ENCODE results near the gene PCK2.

PCK2 gene

DNA sequence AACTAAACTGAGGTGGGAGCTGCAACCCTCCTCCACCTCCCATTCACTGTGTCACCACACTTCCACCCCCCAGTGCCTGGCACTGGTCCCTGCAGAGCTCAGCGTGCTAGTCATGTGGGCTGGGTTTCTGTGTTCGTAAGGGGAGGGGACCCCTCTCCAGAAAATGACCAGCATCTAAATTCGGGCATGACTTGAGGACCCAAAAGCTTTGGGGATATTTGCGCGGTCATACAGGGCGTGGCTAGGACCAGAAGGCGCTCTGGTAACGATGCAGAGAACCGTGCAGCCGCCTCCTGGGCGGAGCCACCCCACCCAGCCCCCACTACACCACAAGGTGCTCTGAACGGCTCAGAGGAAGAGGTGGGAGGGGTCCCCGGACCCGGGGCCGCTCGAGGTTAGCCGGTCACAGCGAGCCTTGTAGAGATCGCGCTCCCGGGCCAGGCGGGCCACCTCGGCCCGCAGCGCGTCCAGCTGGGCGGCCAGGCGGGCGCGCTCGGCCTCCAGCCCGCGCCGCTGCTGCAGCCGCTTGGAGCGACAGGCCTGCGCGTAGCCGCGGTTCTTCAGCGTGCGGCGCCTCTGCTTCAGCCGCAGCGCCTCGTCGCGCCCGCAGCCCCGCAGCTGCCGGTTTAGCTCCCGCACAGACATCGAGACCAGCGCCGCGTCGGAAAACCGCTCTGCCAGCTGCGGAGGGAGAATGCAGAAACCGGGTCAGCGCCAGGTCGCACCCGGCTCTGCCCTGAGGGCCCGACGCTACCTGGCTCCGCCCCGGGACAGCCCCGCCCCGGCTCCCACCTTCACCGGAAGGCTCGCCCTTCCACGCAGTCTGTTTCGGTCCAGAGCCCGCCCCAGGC lies 13.0 kb upstream of the PCK2 start:
- Histone ChIP-seq H3K4me1 (ENCODE audit: control insufficient read depth, insufficient read depth, low read length) (peaks cover 10% of the 10 kb centered on the region), H3K4me3 (ENCODE audit: low read depth, low read length) (peak overlapping the region; percentile 58), H3K9me3 (ENCODE audit: control insufficient read depth, insufficient read depth, low read depth, low read length) (no peaks in the 10 kb centered on the region), H3K27ac (ENCODE audit: extremely low read depth, low read depth, low read length) (peak overlapping the region; percentile 47; the same call in 1 of the 2 replicates), H3K36me3 (ENCODE audit: control insufficient read depth in 2 of 2, insufficient read depth in 1 of 2, low read length in 2 of 2) (no peaks in the 10 kb centered on the region)
- ChIA-PET POLR2A (interaction anchor here (0.8 to 3.7 kb wide), 12 partner anchors 8 to 80 kb away, joined by 3 to 27 read pairs (median 4); partner anchors contain the start of genes DCAF11, EMC9, IRF9 and NRL), CTCF (interaction anchor here (0.6 to 6.0 kb wide), 9 partner anchors 11 to 79 kb away, joined by 3 to 77 read pairs (median 3); partner anchors contain the start of genes IRF9 and PCK2)
- TF ChIP-seq ZNF561 (tag by site-specific recombination; IDR thresholded peaks at IDR 0.05; ENCODE audit: borderline replicate concordance) (0 out of 2 replicates have a peak, but pooled peaks have one; percentile 60), ZBTB20 (tag by site-specific recombination; IDR thresholded peaks at IDR 0.05) (peak; percentile 35; the same call in 1 of the 2 replicates), MEIS1 (CRISPR knock-in tag; IDR thresholded peaks at IDR 0.05; ENCODE audit: borderline replicate concordance) (no peak), ZNF248 (tag by site-specific recombination; IDR thresholded peaks at IDR 0.05) (no peak), ZBTB8A (tag by site-specific recombination; IDR thresholded peaks at IDR 0.05) (peak; percentile 27; the same call in 1 of the 2 replicates), ZNF776 (tag by site-specific recombination; IDR thresholded peaks at IDR 0.05; ENCODE audit: borderline replicate concordance) (no peak), ZNF366 (tag by site-specific recombination; conservative IDR thresholded peaks at IDR 0.05) (no peak), TRIM28 (IDR thresholded peaks at IDR 0.05; ENCODE audit: borderline replicate concordance, low read length) (0 out of 2 replicates have a peak, but pooled peaks have one; percentile 23), KLF16 (tag by site-specific recombination; IDR thresholded peaks at IDR 0.05) (0 out of 2 replicates have a peak, but pooled peaks have one; percentile 18), ZNF76 (tag by site-specific recombination; IDR thresholded peaks at IDR 0.05; ENCODE audit: borderline replicate concordance, low read depth) (peak; percentile 26; the same call in 1 of the 2 replicates), GLI2 (tag by site-specific recombination; IDR thresholded peaks at IDR 0.05; ENCODE audit: borderline replicate concordance, low read depth) (no peak), ZNF221 (tag by site-specific recombination; IDR thresholded peaks at IDR 0.05; ENCODE audit: borderline replicate concordance) (no peak), ZNF629 (tag by site-specific recombination; IDR thresholded peaks at IDR 0.05) (0 out of 2 replicates have a peak, but pooled peaks have one; percentile 15)
- TF ChIP-seq, protein P1, sequence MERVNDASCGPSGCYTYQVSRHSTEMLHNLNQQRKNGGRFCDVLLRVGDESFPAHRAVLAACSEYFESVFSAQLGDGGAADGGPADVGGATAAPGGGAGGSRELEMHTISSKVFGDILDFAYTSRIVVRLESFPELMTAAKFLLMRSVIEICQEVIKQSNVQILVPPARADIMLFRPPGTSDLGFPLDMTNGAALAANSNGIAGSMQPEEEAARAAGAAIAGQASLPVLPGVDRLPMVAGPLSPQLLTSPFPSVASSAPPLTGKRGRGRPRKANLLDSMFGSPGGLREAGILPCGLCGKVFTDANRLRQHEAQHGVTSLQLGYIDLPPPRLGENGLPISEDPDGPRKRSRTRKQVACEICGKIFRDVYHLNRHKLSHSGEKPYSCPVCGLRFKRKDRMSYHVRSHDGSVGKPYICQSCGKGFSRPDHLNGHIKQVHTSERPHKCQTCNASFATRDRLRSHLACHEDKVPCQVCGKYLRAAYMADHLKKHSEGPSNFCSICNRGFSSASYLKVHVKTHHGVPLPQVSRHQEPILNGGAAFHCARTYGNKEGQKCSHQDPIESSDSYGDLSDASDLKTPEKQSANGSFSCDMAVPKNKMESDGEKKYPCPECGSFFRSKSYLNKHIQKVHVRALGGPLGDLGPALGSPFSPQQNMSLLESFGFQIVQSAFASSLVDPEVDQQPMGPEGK (tag by site-specific recombination; IDR thresholded peaks at IDR 0.05), result peak; percentile 77
- TF ChIP-seq, protein P2, sequence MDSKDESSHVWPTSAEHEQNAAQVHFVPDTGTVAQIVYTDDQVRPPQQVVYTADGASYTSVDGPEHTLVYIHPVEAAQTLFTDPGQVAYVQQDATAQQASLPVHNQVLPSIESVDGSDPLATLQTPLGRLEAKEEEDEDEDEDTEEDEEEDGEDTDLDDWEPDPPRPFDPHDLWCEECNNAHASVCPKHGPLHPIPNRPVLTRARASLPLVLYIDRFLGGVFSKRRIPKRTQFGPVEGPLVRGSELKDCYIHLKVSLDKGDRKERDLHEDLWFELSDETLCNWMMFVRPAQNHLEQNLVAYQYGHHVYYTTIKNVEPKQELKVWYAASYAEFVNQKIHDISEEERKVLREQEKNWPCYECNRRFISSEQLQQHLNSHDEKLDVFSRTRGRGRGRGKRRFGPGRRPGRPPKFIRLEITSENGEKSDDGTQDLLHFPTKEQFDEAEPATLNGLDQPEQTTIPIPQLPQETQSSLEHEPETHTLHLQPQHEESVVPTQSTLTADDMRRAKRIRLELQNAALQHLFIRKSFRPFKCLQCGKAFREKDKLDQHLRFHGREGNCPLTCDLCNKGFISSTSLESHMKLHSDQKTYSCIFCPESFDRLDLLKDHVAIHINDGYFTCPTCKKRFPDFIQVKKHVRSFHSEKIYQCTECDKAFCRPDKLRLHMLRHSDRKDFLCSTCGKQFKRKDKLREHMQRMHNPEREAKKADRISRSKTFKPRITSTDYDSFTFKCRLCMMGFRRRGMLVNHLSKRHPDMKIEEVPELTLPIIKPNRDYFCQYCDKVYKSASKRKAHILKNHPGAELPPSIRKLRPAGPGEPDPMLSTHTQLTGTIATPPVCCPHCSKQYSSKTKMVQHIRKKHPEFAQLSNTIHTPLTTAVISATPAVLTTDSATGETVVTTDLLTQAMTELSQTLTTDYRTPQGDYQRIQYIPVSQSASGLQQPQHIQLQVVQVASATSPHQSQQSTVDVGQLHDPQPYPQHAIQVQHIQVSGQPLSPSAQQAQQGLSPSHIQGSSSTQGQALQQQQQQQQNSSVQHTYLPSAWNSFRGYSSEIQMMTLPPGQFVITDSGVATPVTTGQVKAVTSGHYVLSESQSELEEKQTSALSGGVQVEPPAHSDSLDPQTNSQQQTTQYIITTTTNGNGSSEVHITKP (tag by site-specific recombination; IDR thresholded peaks at IDR 0.05), result peak; percentile 67
- TF ChIP-seq, protein P3, sequence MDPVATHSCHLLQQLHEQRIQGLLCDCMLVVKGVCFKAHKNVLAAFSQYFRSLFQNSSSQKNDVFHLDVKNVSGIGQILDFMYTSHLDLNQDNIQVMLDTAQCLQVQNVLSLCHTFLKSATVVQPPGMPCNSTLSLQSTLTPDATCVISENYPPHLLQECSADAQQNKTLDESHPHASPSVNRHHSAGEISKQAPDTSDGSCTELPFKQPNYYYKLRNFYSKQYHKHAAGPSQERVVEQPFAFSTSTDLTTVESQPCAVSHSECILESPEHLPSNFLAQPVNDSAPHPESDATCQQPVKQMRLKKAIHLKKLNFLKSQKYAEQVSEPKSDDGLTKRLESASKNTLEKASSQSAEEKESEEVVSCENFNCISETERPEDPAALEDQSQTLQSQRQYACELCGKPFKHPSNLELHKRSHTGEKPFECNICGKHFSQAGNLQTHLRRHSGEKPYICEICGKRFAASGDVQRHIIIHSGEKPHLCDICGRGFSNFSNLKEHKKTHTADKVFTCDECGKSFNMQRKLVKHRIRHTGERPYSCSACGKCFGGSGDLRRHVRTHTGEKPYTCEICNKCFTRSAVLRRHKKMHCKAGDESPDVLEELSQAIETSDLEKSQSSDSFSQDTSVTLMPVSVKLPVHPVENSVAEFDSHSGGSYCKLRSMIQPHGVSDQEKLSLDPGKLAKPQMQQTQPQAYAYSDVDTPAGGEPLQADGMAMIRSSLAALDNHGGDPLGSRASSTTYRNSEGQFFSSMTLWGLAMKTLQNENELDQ (tag by site-specific recombination; IDR thresholded peaks at IDR 0.05; ENCODE audit: low read depth), result no peak
- TF ChIP-seq, protein P4, sequence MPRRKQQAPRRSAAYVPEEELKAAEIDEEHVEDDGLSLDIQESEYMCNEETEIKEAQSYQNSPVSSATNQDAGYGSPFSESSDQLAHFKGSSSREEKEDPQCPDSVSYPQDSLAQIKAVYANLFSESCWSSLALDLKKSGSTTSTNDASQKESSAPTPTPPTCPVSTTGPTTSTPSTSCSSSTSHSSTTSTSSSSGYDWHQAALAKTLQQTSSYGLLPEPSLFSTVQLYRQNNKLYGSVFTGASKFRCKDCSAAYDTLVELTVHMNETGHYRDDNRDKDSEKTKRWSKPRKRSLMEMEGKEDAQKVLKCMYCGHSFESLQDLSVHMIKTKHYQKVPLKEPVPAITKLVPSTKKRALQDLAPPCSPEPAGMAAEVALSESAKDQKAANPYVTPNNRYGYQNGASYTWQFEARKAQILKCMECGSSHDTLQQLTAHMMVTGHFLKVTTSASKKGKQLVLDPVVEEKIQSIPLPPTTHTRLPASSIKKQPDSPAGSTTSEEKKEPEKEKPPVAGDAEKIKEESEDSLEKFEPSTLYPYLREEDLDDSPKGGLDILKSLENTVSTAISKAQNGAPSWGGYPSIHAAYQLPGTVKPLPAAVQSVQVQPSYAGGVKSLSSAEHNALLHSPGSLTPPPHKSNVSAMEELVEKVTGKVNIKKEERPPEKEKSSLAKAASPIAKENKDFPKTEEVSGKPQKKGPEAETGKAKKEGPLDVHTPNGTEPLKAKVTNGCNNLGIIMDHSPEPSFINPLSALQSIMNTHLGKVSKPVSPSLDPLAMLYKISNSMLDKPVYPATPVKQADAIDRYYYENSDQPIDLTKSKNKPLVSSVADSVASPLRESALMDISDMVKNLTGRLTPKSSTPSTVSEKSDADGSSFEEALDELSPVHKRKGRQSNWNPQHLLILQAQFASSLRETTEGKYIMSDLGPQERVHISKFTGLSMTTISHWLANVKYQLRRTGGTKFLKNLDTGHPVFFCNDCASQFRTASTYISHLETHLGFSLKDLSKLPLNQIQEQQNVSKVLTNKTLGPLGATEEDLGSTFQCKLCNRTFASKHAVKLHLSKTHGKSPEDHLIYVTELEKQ (tag by site-specific recombination; IDR thresholded peaks at IDR 0.05; ENCODE audit: borderline replicate concordance), result no peak

Measured in HEK293 (cell line).